NCI-H1048 (cell line): ENCODE data around the gene GPC1.

Source experiments
- DNase-seq: peaks from one replicate; lab custom pipeline; 2025; lab: John Stamatoyannopoulos, UW

GPC1 gene

GRCh38 chr2:240499309-240500301 is 64.1 kb downstream of the GPC1 start:
- no peak for DNase-seq

- no peak for DNase-seq
Observed at GRCh38 chr2:240500561-240501423, 65.3 kb downstream of the GPC1 start.

- no peak for DNase-seq
Observed at GRCh38 chr2:240501531-240501991, 66.1 kb downstream of the GPC1 start.

- DNase-seq = no peak
Observed at GRCh38 chr2:240502059-240502429, 66.6 kb downstream of the GPC1 start.

GRCh38 chr2:240502430-240503121 is 67.1 kb downstream of the GPC1 start:
- DNase-seq = no peak

- DNase-seq = no peak
Observed at GRCh38 chr2:240503375-240503774, 67.9 kb downstream of the GPC1 start.

GRCh38 chr2:240503848-240504247 is 68.4 kb downstream of the GPC1 start:
- no peak for DNase-seq

GRCh38 chr2:240505910-240506309 is 70.4 kb downstream of the GPC1 start:
- DNase-seq = no peak

- no peak for DNase-seq
Observed at GRCh38 chr2:240506406-240507059, 71.1 kb downstream of the GPC1 start.

- DNase-seq = no peak
Observed at GRCh38 chr2:240507060-240507777, 71.8 kb downstream of the GPC1 start.

- DNase-seq = no peak
Observed at GRCh38 chr2:240507778-240508251, 72.4 kb downstream of the GPC1 start.

- DNase-seq = no peak
Observed at GRCh38 chr2:240508832-240509545, 73.5 kb downstream of the GPC1 start.

- no peak for DNase-seq
Observed at GRCh38 chr2:240509667-240510512, 74.4 kb downstream of the GPC1 start.

- DNase-seq = no peak
Observed at GRCh38 chr2:240510513-240511210, 75.2 kb downstream of the GPC1 start.

GRCh38 chr2:240511351-240512108 is 76.1 kb downstream of the GPC1 start:
- no peak for DNase-seq

- DNase-seq = no peak
Observed at GRCh38 chr2:240512109-240512485, 76.6 kb downstream of the GPC1 start.

GRCh38 chr2:240512666-240513535 is 77.4 kb downstream of the GPC1 start:
- no peak for DNase-seq
